Mammary epithelial cell (primary cell): ENCODE data around the gene TEC.

Source experiments
- EZH2 ChIP-seq: IDR thresholded peaks from 2 replicates; pipeline ENCODE4 v1.6.1; 2012; ENCODE audit warnings: low read length, inconsistent platforms, borderline replicate concordance
- TF ChIP-seq, protein P1 (sequence below), 2 donors: IDR thresholded peaks in 1 of 2; conservative IDR thresholded peaks in 1 of 2; 2 replicates each; pipeline ENCODE4 v1.5.1; 2011 to 2012; ENCODE audit warnings: inconsistent platforms in 2 of 2, low read length in 2 of 2, mild to moderate bottlenecking in 2 of 2, control low read depth in 1 of 2, low read depth in 1 of 2; ENCODE audit not compliant: insufficient read depth in 1 of 2; ENCODE audit errors: extremely low read depth in 1 of 2

DNA sequence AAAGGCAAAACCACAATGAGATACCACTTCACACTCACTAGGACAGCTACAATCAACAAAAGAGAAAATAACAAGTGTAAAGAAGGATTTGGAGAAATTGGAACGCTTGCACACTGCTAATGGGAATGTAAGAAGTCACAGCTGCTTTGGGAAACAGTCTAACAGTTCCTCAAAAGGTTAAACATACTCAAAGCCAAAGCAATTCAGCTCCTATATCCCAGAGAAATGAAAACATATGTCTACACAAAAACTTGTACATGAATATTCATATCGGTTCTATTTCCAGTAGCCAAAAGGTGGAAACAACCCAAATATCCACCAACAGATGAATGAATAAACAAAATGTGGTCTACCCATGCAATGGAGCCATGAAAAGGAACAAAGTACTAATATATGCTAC is 64.0 kb downstream of the TEC start:
- TF ChIP-seq, protein P1, sequence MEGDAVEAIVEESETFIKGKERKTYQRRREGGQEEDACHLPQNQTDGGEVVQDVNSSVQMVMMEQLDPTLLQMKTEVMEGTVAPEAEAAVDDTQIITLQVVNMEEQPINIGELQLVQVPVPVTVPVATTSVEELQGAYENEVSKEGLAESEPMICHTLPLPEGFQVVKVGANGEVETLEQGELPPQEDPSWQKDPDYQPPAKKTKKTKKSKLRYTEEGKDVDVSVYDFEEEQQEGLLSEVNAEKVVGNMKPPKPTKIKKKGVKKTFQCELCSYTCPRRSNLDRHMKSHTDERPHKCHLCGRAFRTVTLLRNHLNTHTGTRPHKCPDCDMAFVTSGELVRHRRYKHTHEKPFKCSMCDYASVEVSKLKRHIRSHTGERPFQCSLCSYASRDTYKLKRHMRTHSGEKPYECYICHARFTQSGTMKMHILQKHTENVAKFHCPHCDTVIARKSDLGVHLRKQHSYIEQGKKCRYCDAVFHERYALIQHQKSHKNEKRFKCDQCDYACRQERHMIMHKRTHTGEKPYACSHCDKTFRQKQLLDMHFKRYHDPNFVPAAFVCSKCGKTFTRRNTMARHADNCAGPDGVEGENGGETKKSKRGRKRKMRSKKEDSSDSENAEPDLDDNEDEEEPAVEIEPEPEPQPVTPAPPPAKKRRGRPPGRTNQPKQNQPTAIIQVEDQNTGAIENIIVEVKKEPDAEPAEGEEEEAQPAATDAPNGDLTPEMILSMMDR (conservative IDR thresholded peaks at IDR 0.05 in 1 of 2, IDR thresholded peaks at IDR 0.05 in 1 of 2; ENCODE audit: extremely low read depth in 1 of 2, insufficient read depth in 1 of 2, low read depth in 1 of 2, low read length in 2 of 2): no peak
- no peak for TF ChIP-seq EZH2
